Endothelial cell of umbilical vein (primary cell): ENCODE results near the gene CTTNBP2NL. TPM values are rescaled to one million over a fixed set of nuclear protein-coding genes. Genes with fewer than 3 reads are reported as not detected.

ENCODE experiments used
- BruUV-seq: library from RNA; stranded (reverse); fragments of 400-500 nt; replicated peaks from 2 replicates; lab custom pipeline; 2021; lab: Mats Ljungman, UMichigan
- CTCF ChIA-PET: fragments of 300-600, 350-600 bp; sonication (Branson Sonifier 250); formaldehyde crosslinking; loops from one replicate; lab custom pipeline; 2021; ENCODE audit warnings: antibody characterized with exemption, inconsistent platforms; lab: Charles Lee
- POLR2A ChIA-PET: fragments of 300-600, 350-600 bp; sonication (Branson Sonifier 250); formaldehyde crosslinking; loops from one replicate; lab custom pipeline; 2021; ENCODE audit warnings: antibody characterized with exemption, inconsistent platforms; lab: Charles Lee
- DNase-seq: peaks from one replicate; pipeline ENCODE4 v3.0.0-alpha.2; 2011; ENCODE audit warnings: low read depth, low spot score
- FAIRE-seq: peaks from 2 replicates; lab custom pipeline; 2011; peaks lifted over from hg19 to GRCh38; lab: Jason Lieb, UNC
- H2AFZ ChIP-seq: 2 replicates; pipeline ENCODE4 v1.6.0; 2012; ENCODE audit warnings: low read depth, low read length, control low read depth, inconsistent platforms
- H3K27ac ChIP-seq: 2 replicates; pipeline ENCODE4 v1.5.1; 2011; ENCODE audit warnings: low read depth, mild to moderate bottlenecking, control low read depth, low read length, moderate library complexity; ENCODE audit not compliant: insufficient read depth
- H3K27me3 ChIP-seq, 2 experiments: 2 replicates each; pipeline versions ENCODE4 v1.6.0 to v1.6.1; 2011; ENCODE audit warnings: low read length in 2 of 2, mixed read lengths in 1 of 2; ENCODE audit not compliant: control insufficient read depth in 2 of 2, insufficient read depth in 2 of 2
- H3K36me3 ChIP-seq, 2 experiments: 2 replicates in 1 of 2; 3 replicates in 1 of 2; pipeline ENCODE4 v1.5.1; 2011; ENCODE audit warnings: low read length in 2 of 2, mild to moderate bottlenecking in 1 of 2, moderate library complexity in 1 of 2; ENCODE audit not compliant: control insufficient read depth in 2 of 2, insufficient read depth in 2 of 2; ENCODE audit errors: extremely low read depth in 1 of 2
- H3K4me1 ChIP-seq: 3 replicates; pipeline ENCODE4 v1.5.1; 2011; ENCODE audit warnings: mild to moderate bottlenecking, low read length; ENCODE audit not compliant: control insufficient read depth, insufficient read depth; ENCODE audit errors: extremely low read depth
- H3K4me2 ChIP-seq: 2 replicates; pipeline ENCODE4 v1.6.1; 2011; ENCODE audit warnings: low read length, control low read depth, mixed read lengths; ENCODE audit not compliant: insufficient read depth
- H3K4me3 ChIP-seq, 3 experiments: fragments of 200-600 bp in 1 of 3; sonication (generic), shearing (Covaris generic) in 1 of 3; replicated peaks in 1 of 3; 2 replicates each; pipeline ENCODE4 v1.5.1; 2011 to 2016; ENCODE audit warnings: control low read depth in 3 of 3, low read length in 3 of 3, mild to moderate bottlenecking in 2 of 3, inconsistent platforms in 1 of 3, low read depth in 1 of 3, moderate library complexity in 1 of 3; ENCODE audit not compliant: insufficient read depth in 1 of 3
- H3K79me2 ChIP-seq: 2 replicates; pipeline ENCODE4 v1.6.0; 2012; ENCODE audit warnings: low read length, inconsistent platforms; ENCODE audit not compliant: control insufficient read depth, insufficient read depth
- H3K9ac ChIP-seq: replicated peaks from 2 replicates; pipeline ENCODE3; 2011; ENCODE audit warnings: low read length, control low read depth; ENCODE audit not compliant: insufficient read depth; ENCODE audit errors: extremely low read depth
- H3K9me1 ChIP-seq: replicated peaks from 3 replicates; pipeline ENCODE4 v1.6.0; 2011; ENCODE audit warnings: mild to moderate bottlenecking, low read length; ENCODE audit not compliant: control insufficient read depth, insufficient read depth; ENCODE audit errors: extremely low read depth
- H3K9me3 ChIP-seq: replicated peaks from 2 replicates; pipeline ENCODE4 v1.5.1; 2012; ENCODE audit warnings: low read length, inconsistent platforms; ENCODE audit not compliant: control insufficient read depth, insufficient read depth
- H4K20me1 ChIP-seq: replicated peaks from 2 replicates; pipeline ENCODE3; 2011; ENCODE audit warnings: mild to moderate bottlenecking, low read length; ENCODE audit not compliant: control insufficient read depth, insufficient read depth; ENCODE audit errors: extremely low read depth
- EZH2 ChIP-seq: IDR thresholded peaks from 2 replicates; pipeline ENCODE4 v1.6.1; 2012; ENCODE audit warnings: borderline replicate concordance, low read depth, mild to moderate bottlenecking, moderate library complexity, low read length, inconsistent platforms; ENCODE audit not compliant: severe bottlenecking
- FOS ChIP-seq: IDR thresholded peaks from 2 replicates; pipeline ENCODE4 v1.6.1; 2011; ENCODE audit warnings: mild to moderate bottlenecking, low read length, moderate library complexity, borderline replicate concordance; ENCODE audit not compliant: insufficient read depth
- GATA2 ChIP-seq: IDR thresholded peaks from 2 replicates; pipeline ENCODE4 v1.7.0; 2011; ENCODE audit warnings: low read depth, mild to moderate bottlenecking, moderate library complexity, mixed read lengths, low read length; ENCODE audit not compliant: insufficient read length, insufficient read depth
- JUN ChIP-seq: IDR thresholded peaks from 2 replicates; pipeline ENCODE4 v1.6.1; 2011; ENCODE audit warnings: borderline replicate concordance, low read depth; ENCODE audit not compliant: insufficient read length, insufficient read depth
- MAX ChIP-seq: IDR thresholded peaks from 2 replicates; pipeline ENCODE4 v1.6.1; 2011; ENCODE audit not compliant: insufficient read depth, insufficient read length
- MYC ChIP-seq: IDR thresholded peaks from one replicate; pipeline ENCODE4 v1.6.1; 2011; ENCODE audit warnings: mild to moderate bottlenecking, low read depth, low read length
- POLR2A ChIP-seq: IDR thresholded peaks from 2 replicates; pipeline ENCODE4 v1.6.1; 2012; ENCODE audit warnings: low read depth, mild to moderate bottlenecking, control low read depth, low read length
- POLR2AphosphoS5 ChIP-seq: IDR thresholded peaks from 2 replicates; pipeline ENCODE4 v1.6.1; 2012; ENCODE audit warnings: low read depth, mild to moderate bottlenecking, control low read depth, low read length, moderate library complexity; ENCODE audit not compliant: insufficient read depth
- dilution Hi-C: fragments of 300-500 bp; cut with MboI; formaldehyde crosslinking; loops from one replicate; pipeline ENCODE4 v1.15.0; 2019; ENCODE audit warnings: low sequenced_read_pairs; ENCODE audit not compliant: extremely low pct_ligation_motif_present
- intact Hi-C: fragments of 100-400 bp; cut with micrococcal nuclease; formaldehyde crosslinking; loops from one replicate; pipeline ENCODE4 v1.10.0; 2022
- polyA plus RNA-seq, 4 experiments: library from polyadenylated mRNA; depleted of rRNA in 3 of 4; stranded (reverse) in 3 of 4; unstranded in 1 of 4; fragments of >200 nt; gene quantifications; 2 replicates each; pipeline versions ENCODE4 v1.2.1 to v1.2.3, GENCODE V29; 2011 to 2012; ENCODE audit warnings: missing spikeins in 1 of 4
- total RNA-seq: library from RNA; stranded (reverse); gene quantifications from 2 replicates; pipeline ENCODE4 v1.2.3, GENCODE V29; 2021
- TF ChIP-seq, protein P1 (sequence below), 2 donors: IDR thresholded peaks; 1 replicate in 1 of 2; 2 replicates in 1 of 2; pipeline ENCODE4 v1.5.1; 2011; ENCODE audit warnings: low read length in 2 of 2, mild to moderate bottlenecking in 2 of 2, moderate library complexity in 2 of 2, control low read depth in 1 of 2, inconsistent platforms in 1 of 2, low read depth in 1 of 2; ENCODE audit not compliant: insufficient read depth in 1 of 2; ENCODE audit errors: extremely low read depth in 1 of 2

CTTNBP2NL gene
- total and polyA plus RNA-seq, 2 donors (not counting 3 experiments of a cell fraction or from before 2014, with no cell fraction given), result 21.5 to 94.4 TPM

GRCh38 chr1:112380356-112380755 lies 15.7 kb upstream of the CTTNBP2NL start:
- peaks cover 0 to 3% of the 10 kb centered on the region in 2 experiments for H3K27me3 ChIP-seq
- DNase-seq, result no peak
- dilution Hi-C loops, result no loop called here
- BruUV-seq, result no TSS peak
- H3K4me1 ChIP-seq, result no peaks in the 10 kb centered on the region
- H3K4me2 ChIP-seq, result no peak overlapping the region
- H3K9me3 ChIP-seq, result no peaks in the 10 kb centered on the region
- no peaks in the 10 kb centered on the region for H3K9me1 ChIP-seq
- no peak overlapping the region for H2AFZ ChIP-seq
- ChIA-PET CTCF (interaction anchor here (1.1 to 5.8 kb wide), 3 partner anchors 9 to 11 kb away, joined by 3 to 35 read pairs (median 3); no protein-coding TSS in a partner anchor), POLR2A (no interaction called here)
- intact Hi-C loops, result no loop called here
- no peaks in the 10 kb centered on the region for H3K79me2 ChIP-seq
- TF ChIP-seq FOS, result no peak
- no peak for TF ChIP-seq MAX
- no peak overlapping the region for H3K27ac ChIP-seq
- H4K20me1 ChIP-seq, result no peaks in the 10 kb centered on the region
- H3K9ac ChIP-seq, result no peak overlapping the region
- no peak for FAIRE-seq
- H3K4me3 ChIP-seq, result no peak overlapping the region
- no peaks in the 10 kb centered on the region for H3K36me3 ChIP-seq

- POLR2A ChIA-PET, result no interaction called here
- intact Hi-C loops, result no loop called here
- CTCF ChIA-PET, result interaction anchor here (0.5 to 5.8 kb wide), 4 partner anchors 8 to 327 kb away, joined by 3 to 35 read pairs (median 4); no protein-coding TSS in a partner anchor
These were observed 14.5 kb upstream of the CTTNBP2NL start for GRCh38 chr1:112381324-112382076.

More at GRCh38 chr1:112381324-112382076, 14.5 kb upstream of the CTTNBP2NL start:
- H4K20me1 ChIP-seq, result no peaks in the 10 kb centered on the region
- H3K27me3 ChIP-seq, result peaks cover 0 to 3% of the 10 kb centered on the region in 2 experiments
- FAIRE-seq (no peak), DNase-seq (no peak)
- H3K79me2 ChIP-seq, result no peaks in the 10 kb centered on the region
- BruUV-seq, result no TSS peak
- TF ChIP-seq POLR2AphosphoS5, result no peak
- TF ChIP-seq JUN, result no peak
- TF ChIP-seq MAX, result no peak
- TF ChIP-seq FOS, result no peak
- TF ChIP-seq EZH2, result no peak
- TF ChIP-seq GATA2, result no peak
- TF ChIP-seq MYC, result no peak
- TF ChIP-seq, protein P1, sequence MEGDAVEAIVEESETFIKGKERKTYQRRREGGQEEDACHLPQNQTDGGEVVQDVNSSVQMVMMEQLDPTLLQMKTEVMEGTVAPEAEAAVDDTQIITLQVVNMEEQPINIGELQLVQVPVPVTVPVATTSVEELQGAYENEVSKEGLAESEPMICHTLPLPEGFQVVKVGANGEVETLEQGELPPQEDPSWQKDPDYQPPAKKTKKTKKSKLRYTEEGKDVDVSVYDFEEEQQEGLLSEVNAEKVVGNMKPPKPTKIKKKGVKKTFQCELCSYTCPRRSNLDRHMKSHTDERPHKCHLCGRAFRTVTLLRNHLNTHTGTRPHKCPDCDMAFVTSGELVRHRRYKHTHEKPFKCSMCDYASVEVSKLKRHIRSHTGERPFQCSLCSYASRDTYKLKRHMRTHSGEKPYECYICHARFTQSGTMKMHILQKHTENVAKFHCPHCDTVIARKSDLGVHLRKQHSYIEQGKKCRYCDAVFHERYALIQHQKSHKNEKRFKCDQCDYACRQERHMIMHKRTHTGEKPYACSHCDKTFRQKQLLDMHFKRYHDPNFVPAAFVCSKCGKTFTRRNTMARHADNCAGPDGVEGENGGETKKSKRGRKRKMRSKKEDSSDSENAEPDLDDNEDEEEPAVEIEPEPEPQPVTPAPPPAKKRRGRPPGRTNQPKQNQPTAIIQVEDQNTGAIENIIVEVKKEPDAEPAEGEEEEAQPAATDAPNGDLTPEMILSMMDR (IDR thresholded peaks at IDR 0.05; ENCODE audit: extremely low read depth in 1 of 2, insufficient read depth in 1 of 2, low read depth in 1 of 2, low read length in 2 of 2), result no peak
- no peak for TF ChIP-seq POLR2A
- no peaks in the 10 kb centered on the region for H3K36me3 ChIP-seq
- dilution Hi-C loops, result no loop called here
- H3K9me3 ChIP-seq, result no peaks in the 10 kb centered on the region
- no peak overlapping the region for H2AFZ ChIP-seq
- no peaks in the 10 kb centered on the region for H3K4me1 ChIP-seq
- no peak overlapping the region for H3K27ac ChIP-seq
- H3K4me2 ChIP-seq, result no peak overlapping the region
- H3K9ac ChIP-seq, result no peak overlapping the region
- no peaks in the 10 kb centered on the region for H3K9me1 ChIP-seq
- no peak overlapping the region for H3K4me3 ChIP-seq
